Measurements from ENCODE around the gene RBM15B. TPM values are rescaled to one million over a fixed set of nuclear protein-coding genes. Genes with fewer than 3 reads are reported as not detected.

RBM15B gene
- total RNA-seq, 1 donor from 2014 or later = 33.0 TPM

- H3K36me3 ChIP-seq = peaks cover 27 to 44% of the 10 kb centered on the region in 2 donors
- intact Hi-C loops (cut with DNase I) = loop anchor here (1.0 to 10.0 kb wide), 2 partner anchors 110 to 555 kb away; partner anchors contain the start of genes PARP3 and RRP9
- DNase-seq (ENCODE audit: low spot score in 2 of 2) = peak in 1 of 2 donors; percentile 72
- peaks cover 19 to 57% of the 10 kb centered on the region in 2 donors for H3K4me1 ChIP-seq
- no peaks in the 10 kb centered on the region for H3K9me3 ChIP-seq
- no peaks in the 10 kb centered on the region for H3K27me3 ChIP-seq
- TF ChIP-seq CTCF (IDR thresholded peaks at IDR 0.05) = peak; percentile 24 to 71 (median 52)
- no peak overlapping the region for H3K4me3 ChIP-seq
- peak overlapping the region in 1 of 2 donors; percentile 11 for H3K27ac ChIP-seq
These were observed 1.5 kb upstream of the RBM15B start for GRCh38 chr3:51389423-51390183.

GRCh38 chr3:51390246-51391074 lies 625 bp upstream of the RBM15B start:
- H3K4me3 ChIP-seq = peak overlapping the region; percentile 20 to 86
- intact Hi-C loops (cut with DNase I) = loop anchor here (1.0 kb wide), 2 partner anchors 109 to 774 kb away; no protein-coding TSS in a partner anchor
- no peak for TF ChIP-seq CTCF (IDR thresholded peaks at IDR 0.05)

GRCh38 chr3:51391566-51392354 lies 675 bp downstream of the RBM15B start:
- intact Hi-C loops (cut with DNase I) = loop anchor here (1.0 kb wide), 1 partner anchor 775 kb away; no protein-coding TSS in a partner anchor
- peak overlapping the region; percentile 86 to 90 for H3K4me3 ChIP-seq
- H3K27ac ChIP-seq = peak overlapping the region; percentile 81 to 89
- DNase-seq (ENCODE audit: low spot score in 2 of 2) = no peak
- no peaks in the 10 kb centered on the region for H3K27me3 ChIP-seq
- H3K9me3 ChIP-seq = no peaks in the 10 kb centered on the region
- peaks cover 14 to 53% of the 10 kb centered on the region in 2 donors for H3K4me1 ChIP-seq
- no peak for TF ChIP-seq CTCF (IDR thresholded peaks at IDR 0.05)
- peaks cover 46 to 65% of the 10 kb centered on the region in 2 donors for H3K36me3 ChIP-seq

More at GRCh38 chr3:51390246-51391074, 625 bp upstream of the RBM15B start:
- peak in 1 of 2 donors; percentile 58 for DNase-seq (ENCODE audit: low spot score in 2 of 2)
- peak overlapping the region; percentile 54 to 73 for H3K27ac ChIP-seq
- H3K4me1 ChIP-seq = peaks cover 19 to 58% of the 10 kb centered on the region in 2 donors
- H3K27me3 ChIP-seq = no peaks in the 10 kb centered on the region
- H3K36me3 ChIP-seq = peaks cover 36 to 52% of the 10 kb centered on the region in 2 donors
- H3K9me3 ChIP-seq = no peaks in the 10 kb centered on the region

GRCh38 chr3:51392355-51393133 lies 1.5 kb downstream of the RBM15B start:
- peak overlapping the region; percentile 86 to 90 for H3K4me3 ChIP-seq
- H3K27me3 ChIP-seq = no peaks in the 10 kb centered on the region
- peaks cover 50 to 62% of the 10 kb centered on the region in 2 donors for H3K36me3 ChIP-seq
- no peak for TF ChIP-seq CTCF (IDR thresholded peaks at IDR 0.05)
- peak overlapping the region; percentile 81 to 89 for H3K27ac ChIP-seq
- DNase-seq (ENCODE audit: low spot score in 2 of 2) = no peak
- peaks cover 14 to 45% of the 10 kb centered on the region in 2 donors for H3K4me1 ChIP-seq
- no peaks in the 10 kb centered on the region for H3K9me3 ChIP-seq
- intact Hi-C loops (cut with DNase I) = no loop called here
